HG02759 (cell line): Measurements from ENCODE around the gene SPIN2B.
"Not testable (repeated sequence)": the region's sequence is repeated elsewhere in the genome, so short reads cannot be mapped to it uniquely, and the experiment has no call there.

Experiments
- ATAC-seq: cut with Tn5 transposase; IDR thresholded peaks from one replicate; pipeline ENCODE4 v1.9.1; 2021; ENCODE audit warnings: mild to moderate bottlenecking, moderate library complexity; ENCODE audit not compliant: unreplicated experiment

Gene SPIN2B

DNA sequence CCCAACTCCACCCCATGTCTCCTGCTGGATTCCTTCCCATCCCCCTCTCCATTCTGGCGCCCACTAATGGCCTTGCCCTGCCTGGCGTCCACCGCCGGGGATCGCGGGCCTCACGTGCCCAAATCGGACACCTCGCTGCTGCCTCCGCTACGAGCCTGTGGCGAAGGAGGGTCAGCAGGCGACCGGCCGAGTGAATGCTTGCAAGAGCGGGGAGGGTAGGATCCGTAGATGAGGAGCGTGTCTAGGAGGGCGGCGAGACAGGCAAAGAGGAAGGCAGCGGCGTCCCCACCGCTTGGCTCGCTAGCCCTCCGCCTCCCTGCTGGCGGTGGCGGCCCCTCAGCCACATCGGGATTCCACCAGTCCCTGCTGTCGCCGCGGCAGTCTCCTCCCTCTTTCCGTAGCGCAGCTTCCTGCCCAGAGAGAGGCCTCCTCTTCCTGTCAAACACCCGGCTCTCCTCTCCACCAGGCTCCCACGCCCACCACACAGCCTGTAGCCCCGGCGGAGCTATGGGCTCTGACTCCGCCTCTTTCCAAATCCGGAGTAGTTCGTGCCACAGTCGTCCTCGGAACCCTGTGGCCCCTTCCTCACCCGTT lies at the start of gene SPIN2B:
Gene SPIN2B, minus strand, starts transcription at position 387 of the 594 bp plus-strand sequence.
- peak; percentile 100 for ATAC-seq

DNA sequence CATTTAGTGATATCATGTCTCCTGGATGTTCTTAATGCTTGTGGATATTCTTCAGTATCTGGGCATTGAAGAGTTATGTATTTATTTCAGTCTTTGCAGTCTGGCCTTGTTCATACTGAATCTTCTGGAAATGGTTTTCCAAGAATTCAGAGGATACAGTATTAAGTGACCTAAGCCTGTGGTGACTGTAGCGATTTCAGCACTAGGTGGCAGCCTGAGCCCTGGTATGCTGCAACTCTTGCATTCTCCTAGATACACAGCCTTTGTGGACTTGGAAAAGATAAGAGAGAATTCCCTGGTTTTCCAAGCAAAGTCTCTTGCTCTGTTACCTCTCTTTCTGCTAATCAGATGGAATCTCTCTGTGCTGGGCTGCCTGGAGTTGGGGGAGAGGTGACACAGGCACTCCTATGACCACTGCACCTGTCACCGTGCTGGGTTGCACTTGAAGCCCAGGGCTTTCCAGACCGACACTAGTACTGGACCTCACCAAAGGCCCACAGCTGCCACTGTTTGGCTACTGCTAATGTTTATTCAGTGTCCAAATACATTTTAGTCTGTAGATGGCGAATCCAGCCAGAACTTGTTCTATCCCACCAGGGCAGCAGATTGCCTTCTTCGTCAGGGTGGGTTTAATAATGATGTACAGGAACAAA lies 35.2 kb upstream of the SPIN2B start:
- ATAC-seq: no peak

DNA sequence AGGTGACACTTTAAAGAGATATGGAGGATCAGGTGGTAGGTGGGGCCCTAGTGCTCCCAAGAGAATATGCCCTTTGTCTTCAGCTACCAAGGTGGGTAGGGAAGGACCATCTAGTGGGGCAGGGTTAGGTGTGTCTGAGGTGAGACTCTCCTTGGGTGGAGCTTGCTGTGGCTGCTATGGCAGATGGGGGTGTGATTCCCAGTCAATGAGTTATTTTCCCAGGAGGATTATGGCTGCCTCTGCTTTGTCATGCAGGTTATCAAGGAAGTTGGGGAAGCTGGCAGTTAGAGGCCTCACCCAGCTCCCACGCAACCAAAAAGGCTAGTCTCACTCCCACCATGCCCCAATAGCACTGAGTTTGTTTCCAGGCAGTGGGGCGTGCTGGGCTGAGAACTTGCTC lies 33.8 kb upstream of the SPIN2B start:
- no peak for ATAC-seq

DNA sequence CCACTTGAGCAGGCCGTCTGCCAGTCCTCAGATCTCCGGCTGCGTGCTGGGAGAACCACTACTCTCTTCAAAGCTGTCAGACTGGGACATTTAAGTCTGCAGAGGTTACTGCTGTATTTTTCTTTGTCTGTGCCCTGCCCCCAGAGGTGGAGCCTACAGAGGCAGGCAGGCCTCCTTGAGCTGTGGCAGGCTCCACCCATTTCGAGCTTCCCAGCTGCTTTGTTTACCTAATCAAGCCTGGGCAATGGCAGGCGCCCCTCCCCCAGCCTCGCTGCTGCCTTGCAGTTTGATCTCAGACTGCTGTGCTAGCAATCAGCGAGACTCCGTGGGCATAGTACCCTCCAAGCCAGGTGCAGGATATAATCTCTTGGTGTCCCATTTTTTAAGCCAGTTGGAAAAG lies 30.9 kb upstream of the SPIN2B start:
- ATAC-seq: not testable (repeated sequence)

DNA sequence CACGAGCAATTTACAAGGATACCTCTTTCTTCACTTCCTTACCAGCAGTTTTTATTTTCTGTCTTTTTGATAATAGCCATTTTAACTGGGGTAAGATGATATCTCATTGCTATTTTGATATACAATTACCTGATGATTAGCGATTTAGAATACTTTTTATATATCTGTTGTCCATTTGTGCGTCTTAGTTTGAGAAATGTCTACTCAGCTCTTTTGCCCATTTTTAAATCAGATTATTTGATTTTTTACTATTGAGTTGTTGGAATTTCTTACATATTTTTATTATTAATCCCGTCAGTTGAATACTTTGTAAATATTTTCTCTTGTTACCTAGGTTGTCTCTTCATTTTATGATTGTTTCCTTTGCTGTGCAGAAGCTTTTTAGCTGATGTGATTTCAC lies 17.3 kb upstream of the SPIN2B start:
- no peak for ATAC-seq

DNA sequence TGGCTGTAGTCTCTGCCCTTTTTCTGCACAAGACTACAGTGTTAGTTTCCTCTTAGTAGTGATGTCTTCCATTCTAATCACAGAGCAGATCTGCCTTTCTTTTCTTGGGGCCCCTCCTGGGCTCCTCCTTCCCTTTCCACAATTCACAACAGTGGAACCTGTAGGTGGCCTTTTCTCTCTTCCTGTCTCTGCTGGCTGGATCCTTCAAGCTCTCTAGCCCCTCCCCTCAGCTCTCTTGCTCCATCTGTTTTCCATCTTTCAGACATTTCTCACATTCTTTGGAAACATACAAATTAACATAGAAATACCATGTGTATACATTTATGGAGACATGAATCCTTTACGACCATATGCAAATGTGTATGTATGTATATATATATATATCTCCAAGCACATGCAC lies 16.2 kb upstream of the SPIN2B start:
- ATAC-seq: no peak

DNA sequence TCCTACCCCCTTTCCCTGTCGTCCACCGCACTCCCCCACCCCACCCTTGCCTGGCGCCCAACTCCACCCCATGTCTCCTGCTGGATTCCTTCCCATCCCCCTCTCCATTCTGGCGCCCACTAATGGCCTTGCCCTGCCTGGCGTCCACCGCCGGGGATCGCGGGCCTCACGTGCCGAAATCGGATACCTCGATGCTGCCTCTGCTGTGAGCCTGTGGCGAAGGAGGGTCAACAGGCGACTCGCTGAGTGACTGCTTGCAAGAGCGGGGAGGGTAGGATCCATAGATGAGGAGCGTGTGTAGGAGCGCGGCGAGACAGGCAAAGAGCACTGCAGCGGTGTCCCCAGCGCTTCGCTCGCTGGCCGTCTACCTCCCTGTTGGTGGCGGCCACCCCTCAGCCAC lies 15.7 kb upstream of the SPIN2B start, which contains the start of gene SPIN2A:
Gene SPIN2A, minus strand, starts transcription at position 325 of the 400 bp plus-strand sequence. CDS start 800 bp downstream, outside the sequence.
- not testable (repeated sequence) for ATAC-seq

DNA sequence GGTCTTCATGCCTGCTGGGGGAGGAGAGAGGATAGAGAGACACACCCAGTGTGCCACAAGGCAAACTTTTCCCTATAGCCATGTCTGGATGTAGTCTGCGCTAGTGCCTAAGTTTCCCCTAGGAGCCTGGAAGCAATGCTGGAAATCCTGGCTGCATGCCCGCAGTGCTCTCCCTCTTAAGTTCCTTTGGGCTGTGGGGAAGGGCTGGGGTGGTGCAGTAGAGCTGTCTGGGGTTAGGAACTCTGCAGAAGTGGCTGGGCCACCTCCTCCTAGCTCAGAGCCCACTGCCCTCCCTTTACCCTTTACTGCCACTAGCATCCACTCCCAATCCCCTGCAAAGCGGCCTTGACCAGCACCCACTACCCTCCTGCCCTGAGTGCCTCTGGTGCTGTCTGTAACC lies 15.2 kb upstream of the SPIN2B start:
- not testable (repeated sequence) for ATAC-seq

DNA sequence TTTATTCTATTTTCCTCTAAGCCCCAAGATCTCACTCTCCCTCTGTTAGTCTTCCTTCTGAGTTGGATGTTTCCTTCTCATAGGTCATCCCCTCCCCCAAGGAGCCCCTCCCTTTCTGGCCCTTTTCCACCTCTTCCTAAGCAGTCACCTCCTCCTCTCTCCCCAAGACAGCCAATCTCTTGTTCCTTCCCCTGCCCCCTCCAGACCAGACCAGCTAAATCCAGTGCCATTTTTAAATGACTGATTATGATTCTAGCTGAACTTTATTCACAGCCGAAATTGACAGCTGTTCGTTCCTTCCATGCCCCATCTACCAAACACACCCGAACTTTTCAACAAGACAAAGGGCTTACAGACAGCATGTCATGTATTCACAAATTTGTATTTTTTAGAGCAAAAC lies 13.9 kb upstream of the SPIN2B start:
- no peak for ATAC-seq

DNA sequence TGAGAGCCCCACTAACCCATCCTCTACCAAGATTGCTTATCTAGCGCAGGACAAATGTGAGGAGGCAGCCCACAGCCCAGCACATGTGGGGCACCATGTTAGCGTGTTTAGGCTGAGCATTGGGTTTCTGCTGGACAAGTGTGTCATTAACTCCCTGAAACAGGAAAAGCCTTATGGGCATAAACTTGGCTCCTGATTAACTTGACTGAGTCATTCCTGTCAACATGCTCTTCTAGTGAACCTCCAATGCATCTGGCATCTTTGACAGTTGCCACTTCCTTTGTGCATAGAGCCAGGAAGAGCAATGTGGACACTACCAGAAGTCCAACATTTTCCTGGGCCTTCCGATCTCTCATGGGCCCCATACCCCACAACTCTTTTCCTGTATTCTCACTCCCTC lies 13.4 kb upstream of the SPIN2B start:
- ATAC-seq: no peak

DNA sequence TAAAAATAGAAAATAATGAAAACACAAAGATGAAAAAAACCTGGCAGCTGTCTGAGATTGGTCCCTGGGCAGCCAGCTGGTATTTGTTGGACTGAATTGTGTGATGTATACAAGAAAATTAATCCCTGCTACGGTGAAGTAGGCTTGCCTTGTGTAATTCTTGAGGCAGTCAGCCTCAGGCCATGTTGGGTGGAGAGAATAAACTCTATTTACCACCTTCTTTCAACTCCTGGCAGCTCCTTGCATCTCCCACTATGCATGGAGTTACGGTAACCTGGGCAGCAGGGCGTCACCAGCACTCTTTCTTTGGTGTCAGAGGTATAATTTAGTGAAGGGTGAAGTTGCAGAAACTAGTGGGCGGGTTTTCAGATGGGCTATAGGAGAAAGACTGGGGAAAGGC lies 12.4 kb upstream of the SPIN2B start:
- no peak for ATAC-seq

DNA sequence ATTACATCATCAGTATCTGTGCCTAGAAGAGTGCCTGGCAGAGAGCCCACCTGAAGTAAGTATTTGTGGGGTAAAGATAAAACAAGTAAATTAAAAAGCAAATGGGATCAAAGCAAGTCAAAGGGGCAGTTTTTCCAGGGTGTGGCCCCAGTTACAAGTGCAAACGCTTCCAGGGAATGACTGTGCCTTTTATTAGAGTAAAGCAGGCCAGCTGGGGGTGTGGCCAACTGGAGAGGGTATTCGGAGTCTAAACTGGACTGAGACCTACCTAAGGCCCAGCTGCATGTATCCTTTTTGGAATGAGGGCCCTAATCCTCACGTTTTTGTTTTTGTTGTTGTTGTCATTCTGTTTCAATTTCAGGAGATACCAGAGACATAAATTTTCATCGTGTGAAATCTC lies 11.9 kb upstream of the SPIN2B start:
- ATAC-seq: not testable (repeated sequence)

DNA sequence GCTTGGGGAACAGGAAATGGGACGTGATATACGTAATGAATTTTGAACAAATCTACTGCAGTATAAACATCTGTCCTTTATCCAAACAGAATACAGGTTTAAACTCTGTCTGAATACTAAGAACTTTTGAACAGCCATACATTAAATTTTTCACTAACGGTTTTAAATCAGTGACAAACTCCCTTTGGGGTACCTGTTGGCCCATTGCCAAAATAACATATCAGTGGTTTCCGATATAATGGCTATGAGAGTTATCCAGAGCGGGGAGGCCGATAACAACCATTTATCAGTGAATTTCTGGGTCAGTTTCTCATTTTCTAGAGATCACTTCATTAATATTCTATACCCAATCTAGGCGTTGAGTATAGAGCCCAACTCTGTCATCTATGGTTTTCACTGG lies 10.7 kb upstream of the SPIN2B start:
- no peak for ATAC-seq

DNA sequence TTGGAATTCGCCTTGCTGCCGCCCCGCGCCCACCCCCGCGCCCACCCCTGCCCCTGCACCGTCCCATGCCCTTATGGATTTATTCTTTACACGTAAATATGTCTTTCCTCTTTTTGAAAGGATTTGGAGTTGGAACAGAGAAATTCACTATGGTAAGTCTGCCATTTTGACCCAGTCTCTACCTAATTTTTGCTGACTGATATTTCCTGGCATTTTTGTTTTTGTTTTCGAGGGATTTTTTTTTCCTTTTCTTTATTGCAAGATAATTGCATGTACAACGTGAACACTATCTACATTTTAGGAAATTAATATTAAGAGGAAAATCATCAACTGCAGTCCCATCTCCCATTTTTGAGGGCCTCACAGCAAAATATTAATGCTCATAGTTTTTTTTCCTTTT lies 468 bp upstream of the SPIN2B start:
- no peak for ATAC-seq

DNA sequence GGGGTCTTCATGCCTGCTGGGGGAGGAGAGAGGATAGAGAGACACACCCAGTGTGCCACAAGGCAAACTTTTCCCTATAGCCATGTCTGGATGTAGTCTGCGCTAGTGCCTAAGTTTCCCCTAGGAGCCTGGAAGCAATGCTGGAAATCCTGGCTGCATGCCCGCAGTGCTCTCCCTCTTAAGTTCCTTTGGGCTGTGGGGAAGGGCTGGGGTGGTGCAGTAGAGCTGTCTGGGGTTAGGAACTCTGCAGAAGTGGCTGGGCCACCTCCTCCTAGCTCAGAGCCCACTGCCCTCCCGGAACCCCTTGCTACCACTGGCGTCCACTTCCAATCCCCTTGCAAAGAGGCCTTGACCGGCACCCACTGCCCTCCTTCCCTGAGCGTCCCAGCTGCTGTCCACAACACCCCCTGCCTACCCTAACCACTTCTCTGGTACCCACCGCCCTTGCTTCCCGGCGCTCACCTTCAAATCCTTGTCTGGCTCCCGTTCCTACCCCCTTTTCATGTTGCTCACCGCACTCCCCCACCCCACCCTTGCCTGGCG lies 658 bp downstream of the SPIN2B start:
- ATAC-seq: not testable (repeated sequence)

DNA sequence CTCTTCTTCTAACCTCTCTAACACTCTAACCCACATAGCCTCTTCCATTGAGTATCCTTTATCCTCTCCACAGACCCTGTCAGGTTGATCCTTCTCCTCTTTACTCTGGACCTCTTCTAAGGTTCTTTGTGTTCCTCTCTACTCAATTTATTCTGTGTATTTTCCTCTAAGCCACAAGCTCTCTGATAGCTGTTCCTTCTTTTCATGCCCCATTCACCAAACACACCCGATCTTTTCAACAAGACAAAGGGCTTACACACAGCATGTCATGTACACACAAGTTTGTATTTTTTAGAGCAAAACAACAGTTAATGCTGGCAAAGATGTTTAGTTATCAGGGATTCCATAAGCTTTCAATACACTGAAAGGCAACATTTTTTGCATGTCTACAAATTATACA lies 1.9 kb downstream of the SPIN2B start:
- ATAC-seq: no peak

DNA sequence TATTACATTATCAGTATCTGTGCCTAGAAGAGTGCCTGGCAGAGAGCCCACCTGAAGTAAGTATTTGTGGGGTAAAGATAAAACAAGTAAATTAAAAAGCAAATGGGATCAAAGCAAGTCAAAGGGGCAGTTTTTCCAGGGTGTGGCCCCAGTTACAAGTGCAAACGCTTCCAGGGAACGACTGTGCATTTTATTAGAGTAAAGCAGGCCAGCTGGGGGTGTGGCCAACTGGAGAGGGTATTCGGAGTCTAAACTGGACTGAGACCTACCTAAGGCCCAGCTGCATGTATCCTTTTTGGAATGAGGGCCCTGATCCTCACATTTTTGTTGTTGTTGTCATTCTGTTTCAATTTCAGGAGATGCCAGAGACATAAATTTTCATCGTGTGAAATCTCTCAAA lies 3.8 kb downstream of the SPIN2B start:
- ATAC-seq: not testable (repeated sequence)

DNA sequence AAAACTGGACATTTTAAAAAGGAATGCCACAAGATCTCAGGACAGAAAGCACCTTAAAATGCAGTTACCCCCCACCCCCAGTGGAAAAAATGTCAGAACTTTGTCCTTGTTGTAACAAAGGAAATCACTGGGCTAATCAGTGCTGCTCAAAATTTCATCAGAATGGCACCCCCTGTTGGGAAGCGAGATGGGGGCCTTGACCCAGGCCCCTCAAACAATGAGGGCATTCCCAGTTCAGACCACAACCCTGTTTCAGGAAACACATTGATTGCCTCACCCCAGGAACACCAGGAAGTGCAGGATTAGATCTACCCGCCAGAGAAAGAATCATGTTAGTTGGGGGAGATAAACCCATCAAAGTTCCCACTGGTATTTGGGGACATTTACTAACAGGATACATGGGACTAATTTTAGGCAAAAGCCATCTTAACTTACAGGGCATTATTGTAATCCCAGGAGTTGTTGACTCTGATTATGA lies 16.4 kb downstream of the SPIN2B start:
- ATAC-seq: no peak

DNA sequence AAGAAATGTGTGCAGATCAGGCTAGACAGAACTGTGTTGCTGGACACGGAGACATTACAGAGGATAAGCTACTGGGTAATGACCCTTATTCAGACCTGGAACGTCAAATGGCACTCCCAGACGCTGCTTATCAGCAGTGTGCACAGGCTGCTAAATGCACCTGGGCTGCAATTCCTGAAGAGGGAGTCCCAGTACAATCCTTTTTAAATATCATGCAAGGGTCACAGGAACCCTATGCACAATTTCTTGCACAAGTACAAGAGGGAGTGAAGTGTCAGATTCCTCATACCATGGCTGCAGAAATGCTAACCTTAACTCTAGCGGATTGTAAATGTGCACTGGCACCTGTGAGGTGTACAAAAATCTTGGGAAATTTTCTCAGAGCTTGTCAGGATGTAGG lies 16.9 kb downstream of the SPIN2B start:
- no peak for ATAC-seq

DNA sequence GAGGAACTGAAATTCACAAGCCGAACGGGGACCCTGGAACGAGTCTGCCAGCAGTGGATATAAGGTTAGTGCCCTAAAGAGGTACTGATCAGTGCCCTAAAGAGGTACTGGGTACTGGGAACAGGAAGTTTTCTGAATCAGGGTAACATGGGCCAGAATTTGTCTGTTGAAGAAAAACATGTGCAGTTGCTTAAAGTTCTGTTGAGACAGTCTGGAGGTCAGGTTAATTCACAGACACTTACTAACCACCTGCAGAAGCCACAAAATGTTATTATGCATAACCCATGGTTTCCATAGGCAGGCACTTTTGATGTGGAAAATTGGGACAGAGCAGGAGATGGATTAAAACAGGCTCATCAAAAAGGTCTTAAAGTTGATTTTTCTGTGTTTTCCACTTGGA lies 17.9 kb downstream of the SPIN2B start:
- ATAC-seq: no peak

DNA sequence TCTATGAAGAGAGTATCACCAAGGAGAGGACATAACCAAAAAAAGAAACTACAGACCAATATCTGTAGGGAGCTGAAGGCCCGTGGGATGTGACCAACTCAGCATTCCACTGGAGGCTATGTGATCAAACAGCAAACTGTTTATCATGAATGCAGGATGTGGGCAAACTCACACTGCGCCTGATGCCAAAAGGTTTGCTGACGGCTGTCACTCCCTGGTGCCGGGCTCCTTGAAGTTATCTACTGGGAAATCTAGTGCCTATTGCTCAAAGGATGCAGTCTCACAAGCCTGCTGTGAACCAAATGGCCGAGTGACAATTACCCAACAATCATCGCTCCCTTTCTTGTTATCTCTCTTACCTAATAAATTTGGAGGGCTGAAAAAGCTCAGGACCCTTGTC lies 18.4 kb downstream of the SPIN2B start:
- ATAC-seq: not testable (repeated sequence)

DNA sequence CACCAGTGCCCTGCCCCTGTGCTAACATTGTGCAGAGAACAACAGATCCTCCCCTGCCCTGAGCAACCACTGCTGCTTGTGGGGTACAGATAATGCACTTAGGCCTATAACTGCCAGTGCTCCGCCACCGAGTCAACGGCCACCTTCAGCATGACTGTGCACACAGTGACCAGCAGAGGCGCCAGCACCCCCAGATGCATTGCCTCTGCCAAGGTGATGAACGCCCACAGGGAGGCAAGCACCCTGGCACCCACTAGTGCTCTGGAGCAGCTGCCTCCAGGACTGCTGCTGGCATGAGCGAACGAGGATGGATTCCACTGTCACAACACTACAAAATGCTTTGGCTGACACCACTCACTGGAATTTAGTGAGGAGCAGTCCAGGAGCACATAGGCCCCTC lies 38.2 kb downstream of the SPIN2B start:
- no peak for ATAC-seq
